GM18868 (cell line): ENCODE measurements around the gene RMDN3.

ENCODE experiments used
- ATAC-seq: cut with Tn5 transposase; IDR thresholded peaks from one replicate; pipeline ENCODE4 v1.9.1; 2021; ENCODE audit warnings: mild to moderate bottlenecking, moderate library complexity; ENCODE audit not compliant: unreplicated experiment

The RMDN3 gene

GRCh38 chr15:40696228-40696627 lies 58.8 kb downstream of the RMDN3 start:
- ATAC-seq = no peak

GRCh38 chr15:40695469-40695890 lies 59.6 kb downstream of the RMDN3 start:
- no peak for ATAC-seq

- ATAC-seq = peak; percentile 80
These were observed 60.2 kb downstream of the RMDN3 start, which contains the start of gene RAD51 for GRCh38 chr15:40694688-40695468. RAD51 (plus strand) TSS chr15:40695174; CDS start chr15:40698759, 3,585 bp downstream.

GRCh38 chr15:40693904-40694687 lies 61.0 kb downstream of the RMDN3 start:
- no peak for ATAC-seq

- ATAC-seq = no peak
These were observed 63.3 kb downstream of the RMDN3 start for GRCh38 chr15:40691737-40692136.

GRCh38 chr15:40688932-40689799 lies 65.9 kb downstream of the RMDN3 start:
- ATAC-seq = no peak
